GM21737 (cell line): ENCODE data around the gene ZNF414.

Experiments used
- ATAC-seq: cut with Tn5 transposase; IDR thresholded peaks from one replicate; pipeline ENCODE4 v1.9.1; 2021; ENCODE audit warnings: mild to moderate bottlenecking, moderate library complexity; ENCODE audit not compliant: unreplicated experiment

ZNF414 gene

GRCh38 chr19:8468761-8469373, 45.1 kb downstream of the ZNF414 start:
- no peak for ATAC-seq

- ATAC-seq = no peak
These were observed 45.8 kb downstream of the ZNF414 start for GRCh38 chr19:8468124-8468523.

- no peak for ATAC-seq
These were observed 47.9 kb downstream of the ZNF414 start for GRCh38 chr19:8466018-8466417.

GRCh38 chr19:8463365-8463764, 50.6 kb downstream of the ZNF414 start:
- no peak for ATAC-seq

GRCh38 chr19:8462571-8462970, 51.4 kb downstream of the ZNF414 start:
- ATAC-seq = no peak

- no peak for ATAC-seq
These were observed 52.1 kb downstream of the ZNF414 start for GRCh38 chr19:8461891-8462290.

DNA sequence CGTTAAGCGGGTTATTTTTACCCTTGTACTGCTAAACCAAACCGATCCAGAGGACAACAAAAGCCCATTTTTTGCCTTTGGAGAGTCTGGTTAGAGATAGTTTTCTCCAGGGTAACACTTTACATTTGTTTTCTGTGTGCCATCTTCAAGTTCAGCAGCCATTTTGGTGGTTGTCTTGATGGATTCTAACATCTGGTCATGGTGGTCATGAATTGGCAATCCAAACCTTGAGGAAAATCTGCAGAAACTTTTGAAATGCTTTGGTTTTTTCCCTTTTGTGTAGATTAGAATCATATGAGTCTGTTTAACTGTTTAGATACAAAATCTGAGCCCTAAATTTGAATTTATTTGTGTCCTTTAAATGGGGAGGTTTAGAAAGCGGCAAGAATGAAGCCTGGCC, 52.6 kb downstream of the ZNF414 start:
- no peak for ATAC-seq

DNA sequence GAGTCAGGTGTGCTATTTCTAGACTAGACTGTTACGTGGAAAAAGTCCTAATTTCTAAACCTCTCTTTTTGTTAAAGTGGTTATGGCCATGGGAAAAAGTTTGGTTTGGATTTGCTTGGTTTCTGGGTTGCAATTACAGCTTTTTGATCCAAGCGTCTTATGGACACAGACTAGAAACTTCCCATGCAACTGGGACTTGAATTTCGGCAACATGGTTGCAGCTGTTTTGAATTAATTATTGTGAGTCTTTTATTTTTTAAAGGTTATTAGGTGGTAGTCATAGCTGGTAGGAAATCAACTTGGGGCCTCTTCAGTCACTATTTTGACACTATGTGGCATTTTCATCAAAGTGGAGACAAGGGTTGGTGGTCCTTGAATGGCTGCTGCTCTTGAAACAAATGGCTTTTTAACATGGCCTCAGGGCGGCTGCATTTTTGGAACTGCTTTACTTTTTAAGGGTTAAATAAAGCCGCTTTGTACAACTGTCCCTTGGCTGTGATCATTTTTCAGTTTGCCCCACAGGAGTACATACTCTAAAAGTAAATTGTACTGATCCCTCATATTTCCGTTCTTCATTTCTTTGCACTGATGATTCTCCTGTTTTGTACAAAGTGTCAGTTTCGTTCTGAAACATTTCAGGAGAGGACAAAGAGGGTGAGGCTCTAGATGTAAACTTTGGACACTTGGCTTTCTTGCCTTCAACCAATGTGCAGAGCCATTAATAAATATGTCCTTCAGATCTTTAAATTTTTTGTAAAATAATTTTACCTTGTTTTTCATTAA, 53.3 kb downstream of the ZNF414 start:
- ATAC-seq = no peak
